Measurements from ENCODE around the gene HLA-DMB. TPM values are rescaled to one million over a fixed set of nuclear protein-coding genes. Genes with fewer than 3 reads are reported as not detected.

Gene HLA-DMB

GRCh38 chr6:32887616-32888015, 53.2 kb downstream of the HLA-DMB start:
- Histone ChIP-seq H4K91ac (ENCODE audit: low read length) (no peak overlapping the region), H3K23ac (ENCODE audit: low read length in 2 of 2) (no peak overlapping the region), H3K4me1 (ENCODE audit: control insufficient read depth, insufficient read depth, low read depth, low read length) (peaks cover 4% of the 10 kb centered on the region), H3K36me3 (ENCODE audit: control insufficient read depth in 1 of 2, insufficient read depth in 2 of 2, low read depth in 1 of 2, low read length in 2 of 2) (no peaks in the 10 kb centered on the region), H2BK5ac (ENCODE audit: low read depth, low read length, poor library complexity, severe bottlenecking) (no peak overlapping the region), H3K4me2 (ENCODE audit: low read length, poor library complexity, severe bottlenecking) (no peak overlapping the region), H3K27ac (ENCODE audit: low read length, poor library complexity, severe bottlenecking) (no peak overlapping the region), H2AFZ (ENCODE audit: low read depth, low read length) (no peak overlapping the region), H3K18ac (ENCODE audit: low read depth in 1 of 2, low read length in 2 of 2) (no peak overlapping the region), H3K79me1 (replicated peaks; ENCODE audit: low read length, poor library complexity, severe bottlenecking) (peaks cover 2% of the 10 kb centered on the region), H2AK5ac (ENCODE audit: low read length, severe bottlenecking) (peak overlapping the region; percentile 77), H2BK15ac (ENCODE audit: low read depth, poor library complexity, severe bottlenecking) (no peak overlapping the region), H3K27me3 (ENCODE audit: control insufficient read depth in 1 of 2, insufficient read depth in 1 of 2, low read length in 2 of 2) (no peaks in the 10 kb centered on the region), H3K4me3 (ENCODE audit: insufficient read depth in 1 of 2, low read depth in 1 of 2, low read length in 2 of 2) (no peak overlapping the region), H4K8ac (ENCODE audit: low read length) (no peak overlapping the region), H2BK120ac (ENCODE audit: low read depth, low read length) (no peak overlapping the region), H3K9me3 (ENCODE audit: control insufficient read depth, low read length) (no peaks in the 10 kb centered on the region), H3K14ac (ENCODE audit: low read length in 2 of 2) (no peak overlapping the region), H3K4ac (ENCODE audit: low read depth in 1 of 2, low read length in 2 of 2) (no peak overlapping the region), H3K9ac (ENCODE audit: low read length) (peak overlapping the region; percentile 54), H2BK12ac (ENCODE audit: low read length in 2 of 2) (no peak overlapping the region)
- 81% methylated on average over 5 of the region's 5 CpGs for WGBS
- no peak for DNase-seq

DNA sequence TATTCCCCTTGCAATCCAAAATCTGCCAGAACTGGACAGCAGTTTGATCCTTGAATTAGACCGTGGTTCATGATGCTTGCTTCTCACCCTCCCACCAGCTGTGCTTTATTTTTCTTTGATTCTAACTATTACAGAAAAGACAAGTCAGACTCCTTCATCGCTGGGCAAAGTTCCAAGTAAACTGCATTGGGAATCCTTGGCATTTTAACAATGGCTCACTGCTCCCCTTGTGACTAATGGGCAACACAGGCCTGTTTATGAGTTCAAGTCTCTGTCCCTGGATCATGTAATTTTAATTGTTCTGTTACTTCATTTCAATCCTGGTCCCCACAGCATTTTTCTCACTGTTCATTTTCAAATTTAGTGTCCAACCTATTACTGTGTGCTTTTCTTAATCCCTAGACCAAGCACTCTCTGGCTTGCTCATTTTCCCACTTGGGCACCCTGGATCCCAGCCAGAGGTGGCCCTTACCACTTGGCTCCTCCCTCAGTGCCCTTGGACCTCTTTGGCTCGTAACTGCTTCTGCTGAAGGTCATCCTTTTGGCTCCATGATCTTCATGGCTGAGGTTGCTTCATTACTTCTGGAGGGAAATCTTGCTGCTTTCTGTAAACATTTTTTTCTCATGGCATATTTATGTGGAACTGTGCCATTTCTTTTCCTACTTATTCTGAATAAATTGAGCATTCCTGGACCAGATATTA, 54.0 kb downstream of the HLA-DMB start:
- Histone ChIP-seq H2BK15ac (ENCODE audit: low read depth, poor library complexity, severe bottlenecking) (no peak overlapping the region), H2BK120ac (ENCODE audit: low read depth, low read length) (no peak overlapping the region), H3K4me1 (ENCODE audit: control insufficient read depth, insufficient read depth, low read depth, low read length) (peaks cover 4% of the 10 kb centered on the region), H3K9me3 (ENCODE audit: control insufficient read depth, low read length) (no peaks in the 10 kb centered on the region), H3K4me3 (ENCODE audit: insufficient read depth in 1 of 2, low read depth in 1 of 2, low read length in 2 of 2) (peak overlapping the region in 1 of 2 experiments; percentile 12), H3K36me3 (ENCODE audit: control insufficient read depth in 1 of 2, insufficient read depth in 2 of 2, low read depth in 1 of 2, low read length in 2 of 2) (no peaks in the 10 kb centered on the region), H3K4ac (ENCODE audit: low read depth in 1 of 2, low read length in 2 of 2) (no peak overlapping the region), H4K8ac (ENCODE audit: low read length) (no peak overlapping the region), H4K91ac (ENCODE audit: low read length) (no peak overlapping the region), H3K79me1 (replicated peaks; ENCODE audit: low read length, poor library complexity, severe bottlenecking) (peaks cover 2% of the 10 kb centered on the region), H3K9ac (ENCODE audit: low read length) (peak overlapping the region; percentile 54), H2AK5ac (ENCODE audit: low read length, severe bottlenecking) (peak overlapping the region; percentile 54), H3K27ac (ENCODE audit: low read length, poor library complexity, severe bottlenecking) (peak overlapping the region; percentile 13), H2BK12ac (ENCODE audit: low read length in 2 of 2) (no peak overlapping the region), H3K4me2 (ENCODE audit: low read length, poor library complexity, severe bottlenecking) (peak overlapping the region; percentile 42), H3K27me3 (ENCODE audit: control insufficient read depth in 1 of 2, insufficient read depth in 1 of 2, low read length in 2 of 2) (no peaks in the 10 kb centered on the region), H3K14ac (ENCODE audit: low read length in 2 of 2) (no peak overlapping the region), H3K18ac (ENCODE audit: low read depth in 1 of 2, low read length in 2 of 2) (no peak overlapping the region), H2BK5ac (ENCODE audit: low read depth, low read length, poor library complexity, severe bottlenecking) (no peak overlapping the region), H3K23ac (ENCODE audit: low read length in 2 of 2) (no peak overlapping the region), H2AFZ (ENCODE audit: low read depth, low read length) (no peak overlapping the region)
- 59% methylated on average over 3 of the region's 3 CpGs for WGBS
- peak; percentile 23 for DNase-seq

- Histone ChIP-seq H3K27me3 (ENCODE audit: control insufficient read depth in 1 of 2, insufficient read depth in 1 of 2, low read length in 2 of 2) (no peaks in the 10 kb centered on the region), H2AFZ (ENCODE audit: low read depth, low read length) (no peak overlapping the region), H3K9ac (ENCODE audit: low read length) (peak overlapping the region; percentile 54), H2BK12ac (ENCODE audit: low read length in 2 of 2) (no peak overlapping the region), H3K18ac (ENCODE audit: low read depth in 1 of 2, low read length in 2 of 2) (no peak overlapping the region), H4K91ac (ENCODE audit: low read length) (no peak overlapping the region), H4K8ac (ENCODE audit: low read length) (no peak overlapping the region), H3K23ac (ENCODE audit: low read length in 2 of 2) (no peak overlapping the region), H3K27ac (ENCODE audit: low read length, poor library complexity, severe bottlenecking) (no peak overlapping the region), H2BK120ac (ENCODE audit: low read depth, low read length) (no peak overlapping the region), H3K14ac (ENCODE audit: low read length in 2 of 2) (no peak overlapping the region), H3K36me3 (ENCODE audit: control insufficient read depth in 1 of 2, insufficient read depth in 2 of 2, low read depth in 1 of 2, low read length in 2 of 2) (no peaks in the 10 kb centered on the region), H2BK5ac (ENCODE audit: low read depth, low read length, poor library complexity, severe bottlenecking) (no peak overlapping the region), H3K4me3 (ENCODE audit: insufficient read depth in 1 of 2, low read depth in 1 of 2, low read length in 2 of 2) (no peak overlapping the region), H3K9me3 (ENCODE audit: control insufficient read depth, low read length) (no peaks in the 10 kb centered on the region), H3K4me1 (ENCODE audit: control insufficient read depth, insufficient read depth, low read depth, low read length) (peaks cover 4% of the 10 kb centered on the region), H2AK5ac (ENCODE audit: low read length, severe bottlenecking) (no peak overlapping the region), H3K79me1 (replicated peaks; ENCODE audit: low read length, poor library complexity, severe bottlenecking) (peaks cover 2% of the 10 kb centered on the region), H3K4me2 (ENCODE audit: low read length, poor library complexity, severe bottlenecking) (no peak overlapping the region), H2BK15ac (ENCODE audit: low read depth, poor library complexity, severe bottlenecking) (no peak overlapping the region), H3K4ac (ENCODE audit: low read depth in 1 of 2, low read length in 2 of 2) (no peak overlapping the region)
- peak; percentile 82 for DNase-seq
- 40% methylated on average over 2 of the region's 4 CpGs for WGBS
These were observed 55.0 kb downstream of the HLA-DMB start for GRCh38 chr6:32885698-32886286.

Small RNA genes lying within 50 kb of the gene (small RNA-seq; reads per million reads assigned to genes)
- not detected for gene HLA-Z (ENCODE audit: low read depth)

All from mesenchymal stem cell (in vitro differentiated cells and primary cell).